Measurements from ENCODE around the gene DNMT3A.

- TF ChIP-seq CTCF (conservative IDR thresholded peaks at IDR 0.05; ENCODE audit: low read depth, low read length) (no peak), EZH2 (IDR thresholded peaks at IDR 0.05; ENCODE audit: low read length, unreplicated experiment) (no peak), EZH2phosphoT487 (IDR thresholded peaks at IDR 0.05; ENCODE audit: borderline replicate concordance, low read length) (no peak)
These were observed 57.8 kb downstream of the DNMT3A start for GRCh38 chr2:25283921-25284320.

Measured in PC-3 (cell line).